Middle frontal gyrus (tissue), 1 donor: Measurements from ENCODE around the gene GOT2.
"Not testable (repeated sequence)": the region's sequence is repeated elsewhere in the genome, so short reads cannot be mapped to it uniquely, and the experiment has no call there.

Experiments
- DNase-seq: peaks from one replicate; pipeline ENCODE4 v3.0.0-alpha.2; 2015; ENCODE audit warnings: low spot score; ENCODE audit errors: extremely low spot score

The GOT2 gene

GRCh38 chr16:58723109-58723508, 11.0 kb downstream of the GOT2 start:
- DNase-seq: no peak

- DNase-seq: no peak
Measured at GRCh38 chr16:58717994-58718393, 16.1 kb downstream of the GOT2 start.

DNA sequence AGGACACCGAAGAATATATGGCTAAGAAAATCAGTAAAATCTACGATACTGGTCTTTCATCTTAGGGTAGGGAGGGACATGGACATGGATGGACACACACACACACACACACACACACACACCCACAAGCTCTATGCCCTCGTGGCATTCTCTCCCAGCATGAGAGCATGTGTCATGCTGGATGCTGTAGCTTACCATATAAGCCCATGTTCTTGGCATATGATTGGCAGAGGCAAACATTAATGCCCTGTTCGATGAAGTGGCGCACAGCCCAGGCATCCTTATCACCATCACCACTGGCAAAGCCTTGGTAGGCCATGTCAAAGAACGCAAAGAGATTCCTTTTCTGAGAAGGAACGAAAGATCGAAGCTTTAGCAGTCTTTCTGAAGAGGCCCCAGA, 17.6 kb downstream of the GOT2 start:
- DNase-seq: no peak

GRCh38 chr16:58713742-58714141, 20.4 kb downstream of the GOT2 start:
- DNase-seq: no peak

DNA sequence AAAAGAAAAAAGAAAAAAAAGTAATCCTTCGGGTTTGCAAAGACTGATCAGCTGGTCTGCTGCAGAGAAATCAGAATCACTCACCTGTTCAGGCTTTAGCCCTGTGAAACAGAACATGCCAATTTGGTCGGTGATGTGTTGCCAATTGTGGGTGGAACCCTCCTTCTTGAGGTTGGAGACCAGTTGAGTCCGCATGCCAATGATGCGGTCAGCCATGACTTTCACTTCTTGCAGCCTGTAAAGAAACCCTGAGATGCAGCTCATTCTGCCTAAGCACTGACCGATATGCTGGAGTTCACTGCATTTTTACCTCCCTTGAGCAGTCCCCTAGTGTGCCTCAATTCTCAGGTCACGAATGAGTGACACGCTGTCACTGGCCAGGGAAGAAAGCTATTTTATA, 24.8 kb downstream of the GOT2 start:
- DNase-seq: no peak

GRCh38 chr16:58699151-58699550, 35.0 kb downstream of the GOT2 start:
- DNase-seq: no peak

DNA sequence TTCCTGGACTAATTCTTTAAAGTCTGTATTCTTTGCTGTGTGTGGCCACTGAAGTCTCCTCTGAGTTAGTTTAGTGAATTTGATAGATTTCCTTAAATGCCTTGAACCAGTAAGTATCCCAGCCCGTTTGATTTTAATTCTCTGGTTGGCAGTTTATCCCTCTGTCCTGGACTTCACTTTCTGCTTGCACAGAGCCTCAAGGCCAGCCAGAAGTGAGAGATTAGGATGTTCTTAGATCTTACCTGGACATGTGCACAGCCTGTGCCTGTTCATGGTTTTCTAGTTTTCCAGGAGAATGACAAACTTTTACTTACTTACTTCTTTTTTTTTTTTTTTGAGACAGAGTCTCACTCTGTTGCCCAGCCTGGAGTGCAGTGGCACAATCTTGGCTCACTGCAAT, 38.7 kb downstream of the GOT2 start:
- no peak for DNase-seq

DNA sequence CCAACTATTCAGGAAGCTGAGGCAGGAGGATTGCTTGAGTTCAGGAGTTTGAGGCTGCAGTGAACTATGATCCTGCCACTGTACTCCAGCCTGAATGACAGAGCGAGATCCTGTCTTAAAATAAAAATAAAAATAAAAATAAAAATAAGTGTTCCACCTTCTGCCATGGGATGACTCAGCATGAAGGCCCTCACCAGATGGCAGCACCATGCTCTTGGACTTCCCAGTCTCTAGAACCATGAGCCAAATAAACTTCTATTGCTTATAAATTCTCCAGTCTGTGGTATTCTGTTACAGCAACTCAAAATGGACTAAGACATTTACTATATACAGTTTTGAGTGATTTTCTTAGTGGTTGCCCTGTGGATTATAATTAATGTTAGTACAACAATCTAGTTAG, 41.7 kb downstream of the GOT2 start:
- DNase-seq: no peak

- DNase-seq: not testable (repeated sequence)
Measured at GRCh38 chr16:58686985-58687706, 47.0 kb downstream of the GOT2 start.

DNA sequence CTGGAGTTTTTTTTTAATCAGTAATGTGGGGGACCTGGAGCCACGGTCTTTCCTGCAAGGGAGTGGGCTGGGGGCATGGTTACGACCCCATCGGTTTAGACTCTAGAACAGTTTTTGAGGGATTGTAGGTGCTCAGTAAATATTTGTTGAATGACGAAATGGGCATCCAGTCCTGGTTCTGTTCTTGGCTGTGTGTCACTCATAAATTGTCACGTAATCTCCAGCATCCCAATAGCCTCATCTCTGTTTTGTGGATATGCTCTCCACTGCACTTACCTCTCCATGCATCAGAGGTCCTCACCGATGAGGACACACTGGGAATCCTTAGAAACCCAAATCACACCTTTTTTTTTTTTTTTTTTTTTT, 49.0 kb downstream of the GOT2 start:
- DNase-seq: no peak

DNA sequence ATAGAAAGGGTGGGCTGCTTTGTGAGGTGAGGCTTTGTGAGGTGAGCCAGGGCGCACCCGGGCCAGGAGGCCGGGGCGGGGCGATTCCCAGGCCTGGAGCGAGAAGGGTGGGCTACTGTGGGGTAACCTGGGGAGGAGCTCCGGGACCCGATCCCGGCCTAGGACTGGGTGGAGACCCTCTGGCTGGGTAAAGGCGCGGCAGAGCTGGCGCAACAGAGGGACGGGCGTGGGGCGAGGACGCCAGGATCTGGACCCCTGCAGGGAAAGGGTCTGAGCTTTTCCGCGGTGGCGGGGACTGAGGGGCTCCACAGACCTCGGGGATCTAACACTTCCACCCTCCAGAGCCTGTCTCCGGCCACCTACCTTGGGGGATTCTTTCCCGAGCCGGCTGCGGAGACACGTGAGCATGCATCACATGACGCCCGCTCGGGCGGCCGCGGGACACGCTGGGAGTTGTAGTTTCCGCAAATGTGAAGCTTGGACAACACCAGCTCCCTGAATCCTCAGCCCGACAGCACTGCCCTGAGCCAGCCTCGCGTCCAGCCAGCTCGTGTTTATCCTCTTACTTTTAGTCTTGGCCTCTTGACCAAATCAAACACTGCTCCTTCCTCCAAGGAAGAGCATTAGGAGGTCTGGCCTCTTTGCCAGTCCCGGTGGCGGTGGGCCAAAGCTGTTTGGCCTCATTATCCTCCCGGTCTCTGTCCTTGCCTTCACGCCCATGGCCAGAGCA, 49.6 kb downstream of the GOT2 start, which contains the start of gene SLC38A7:
SLC38A7 (minus strand) TSS at position 417 of the 730 bp plus-strand sequence. CDS start 4,644 bp downstream, outside the sequence.
- peak; percentile 70 for DNase-seq

- DNase-seq: no peak
Measured at GRCh38 chr16:58684001-58684353, 50.1 kb downstream of the GOT2 start.

GRCh38 chr16:58679763-58680162, 54.4 kb downstream of the GOT2 start:
- DNase-seq: no peak

GRCh38 chr16:58678716-58679115, 55.4 kb downstream of the GOT2 start:
- DNase-seq: no peak

- DNase-seq: no peak
Measured at GRCh38 chr16:58678269-58678668, 55.8 kb downstream of the GOT2 start.

GRCh38 chr16:58670946-58671583, 63.1 kb downstream of the GOT2 start:
- no peak for DNase-seq

DNA sequence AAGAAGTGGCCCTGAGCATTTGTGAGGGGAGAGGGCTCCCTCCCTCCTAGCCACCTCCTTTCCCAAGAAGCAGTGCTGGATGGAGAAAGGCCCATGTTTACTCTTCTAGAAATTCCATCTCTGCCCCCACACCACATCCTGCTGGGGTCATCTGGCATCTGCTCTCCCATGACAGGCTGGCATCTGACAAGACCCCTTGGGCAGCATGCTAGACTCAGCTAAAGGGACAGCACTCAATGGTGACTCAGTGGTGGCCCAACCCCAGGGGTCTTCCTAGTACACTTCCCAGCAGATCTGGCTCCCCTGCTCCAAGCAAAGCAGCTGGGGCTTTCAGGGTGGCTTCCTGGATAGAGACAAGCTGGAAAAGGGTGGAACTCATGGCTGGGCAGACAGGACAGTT, 63.9 kb downstream of the GOT2 start:
- no peak for DNase-seq

DNA sequence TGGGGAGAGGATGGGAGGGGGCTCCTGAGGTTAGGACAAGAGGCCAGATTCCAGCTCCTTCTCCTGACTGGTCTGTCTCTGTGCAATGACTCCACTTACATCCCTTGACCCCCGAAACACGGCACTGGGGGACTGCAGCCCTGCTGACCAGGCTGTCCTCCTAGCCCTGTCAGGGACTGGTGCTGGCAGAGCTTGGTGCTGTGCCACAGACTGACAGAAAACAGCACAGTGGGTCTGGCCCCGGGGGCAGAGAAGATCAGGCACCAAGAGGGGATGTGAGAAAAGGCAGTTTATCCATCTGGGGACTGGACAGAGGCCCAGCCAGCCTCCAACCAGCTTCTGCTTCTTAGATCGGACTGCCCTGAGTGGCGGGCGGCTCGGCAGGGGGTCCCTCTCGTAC, 68.9 kb downstream of the GOT2 start:
- no peak for DNase-seq

GRCh38 chr16:58661199-58661830, 72.8 kb downstream of the GOT2 start:
- peak; percentile 27 for DNase-seq

DNA sequence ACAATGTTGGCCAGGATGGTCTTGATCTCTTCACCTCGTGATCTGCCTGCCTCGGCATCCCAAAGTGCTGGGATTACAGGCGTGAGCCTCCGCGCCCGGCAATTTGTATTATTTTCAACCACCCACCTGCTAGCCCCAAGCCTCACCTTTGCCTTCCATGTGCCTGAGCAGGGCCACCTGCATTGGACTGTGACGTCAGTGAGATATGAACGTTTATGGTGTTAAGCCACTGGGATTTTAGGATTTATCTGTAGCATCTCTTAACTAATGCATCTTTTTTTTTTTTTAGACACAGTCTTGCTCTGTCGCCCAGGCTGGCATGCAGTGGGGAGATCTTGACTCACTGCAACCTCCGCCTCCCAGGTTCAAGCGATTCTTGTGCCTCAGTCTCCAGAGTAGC, 74.2 kb downstream of the GOT2 start:
- DNase-seq: not testable (repeated sequence)

- no peak for DNase-seq
Measured at GRCh38 chr16:58658796-58659211, 75.3 kb downstream of the GOT2 start.
